Forelimb muscle (tissue), 1 donor: ENCODE data around the gene PCSK6. TPM values are rescaled to one million over a fixed set of nuclear protein-coding genes. Genes with fewer than 3 reads are reported as not detected.

Experiments
- DNase-seq: peaks from one replicate; pipeline ENCODE4 v3.0.0-alpha.2; 2013; ENCODE audit warnings: low read depth
- polyA plus RNA-seq: library from polyadenylated mRNA; unstranded; fragments of 120-200 nt; gene quantifications from one replicate; pipeline ENCODE4 v1.2.1, GENCODE V29; 2013; ENCODE audit not compliant: insufficient read length

PCSK6 gene
- polyA plus RNA-seq, 1 donor = 10.2 TPM

DNA sequence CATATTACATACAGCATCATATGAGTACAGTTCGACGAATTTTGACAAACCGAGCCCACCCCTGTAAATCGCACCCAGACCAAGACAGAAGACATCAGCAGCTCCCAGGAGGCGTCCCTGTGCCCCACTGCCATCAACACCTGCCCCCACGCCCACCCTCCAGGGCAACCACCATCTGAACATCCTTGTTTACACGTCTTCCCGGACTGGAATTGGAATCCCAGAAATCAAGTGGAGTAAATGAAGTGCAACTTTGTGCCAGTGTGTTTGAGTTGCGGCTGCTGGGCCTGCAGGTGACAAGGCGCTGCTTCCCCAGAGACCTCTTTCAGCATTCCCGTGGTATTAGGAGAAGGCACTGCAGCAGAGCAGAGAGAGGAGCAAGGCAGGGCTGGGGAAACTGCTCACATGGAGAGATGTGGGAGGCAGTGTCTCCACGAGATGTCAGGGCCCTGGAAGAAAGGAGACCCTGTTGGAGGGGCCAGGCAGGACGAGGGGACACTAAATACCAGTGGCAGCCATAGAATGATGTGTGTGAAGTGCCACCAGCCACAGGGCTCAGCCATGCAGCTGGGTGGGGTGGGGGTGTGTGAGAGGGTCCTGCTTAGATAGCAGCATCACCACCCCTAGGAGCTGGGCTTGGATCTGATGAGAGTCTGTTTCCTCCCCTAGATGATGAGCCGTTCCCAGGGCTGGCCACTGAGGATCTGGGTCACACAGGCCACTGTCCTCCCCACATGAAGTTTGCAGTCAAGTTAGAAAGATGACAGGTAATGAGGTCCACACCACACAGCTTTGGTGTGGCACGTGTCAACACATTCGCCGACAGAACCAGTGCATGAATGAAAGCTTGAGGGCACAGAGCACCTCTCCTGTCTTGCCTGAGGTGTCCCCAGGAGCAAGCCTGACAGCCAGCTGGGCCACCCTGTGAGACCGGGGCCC, 33.4 kb upstream of the PCSK6 start:
- no peak for DNase-seq

GRCh38 chr15:101522091-101522490, 32.6 kb upstream of the PCSK6 start:
- no peak for DNase-seq

DNA sequence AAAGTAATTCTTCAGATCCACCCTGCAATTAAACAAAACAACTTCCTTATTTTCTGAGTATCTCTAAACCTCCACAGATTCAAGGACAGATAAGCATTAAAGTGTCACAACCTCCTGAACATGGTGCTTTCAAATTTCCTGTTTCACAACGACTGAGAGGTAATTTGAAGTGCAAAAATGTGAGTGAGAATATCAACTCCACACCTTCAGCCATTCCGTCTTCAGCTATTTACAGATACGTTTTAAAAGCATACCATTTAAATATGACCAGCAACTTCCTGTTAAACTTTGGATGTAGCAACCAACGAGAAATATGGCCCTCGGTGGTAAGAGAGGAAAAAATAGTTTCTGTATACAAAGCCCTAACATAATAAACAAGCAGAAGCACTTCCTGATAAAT, 32.1 kb upstream of the PCSK6 start:
- no peak for DNase-seq

DNA sequence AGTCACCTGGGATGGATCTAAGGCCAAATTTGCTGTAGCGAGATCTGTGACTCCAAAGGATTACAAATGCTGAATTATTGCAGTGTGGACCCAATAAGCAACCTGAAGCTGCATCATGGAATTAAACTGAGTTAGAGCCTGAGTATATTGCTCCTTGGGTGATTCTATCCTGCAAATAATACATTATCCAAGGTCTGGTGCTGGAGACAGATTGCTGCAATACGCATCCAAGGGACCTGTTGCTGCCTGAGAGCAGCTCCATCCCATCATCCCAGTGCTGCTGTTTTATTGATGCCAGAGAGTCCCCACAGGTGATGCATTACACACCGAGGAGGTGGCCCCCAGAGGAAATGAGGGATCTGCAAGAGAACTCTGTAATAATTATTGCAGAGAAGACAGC, 31.6 kb upstream of the PCSK6 start:
- no peak for DNase-seq

DNA sequence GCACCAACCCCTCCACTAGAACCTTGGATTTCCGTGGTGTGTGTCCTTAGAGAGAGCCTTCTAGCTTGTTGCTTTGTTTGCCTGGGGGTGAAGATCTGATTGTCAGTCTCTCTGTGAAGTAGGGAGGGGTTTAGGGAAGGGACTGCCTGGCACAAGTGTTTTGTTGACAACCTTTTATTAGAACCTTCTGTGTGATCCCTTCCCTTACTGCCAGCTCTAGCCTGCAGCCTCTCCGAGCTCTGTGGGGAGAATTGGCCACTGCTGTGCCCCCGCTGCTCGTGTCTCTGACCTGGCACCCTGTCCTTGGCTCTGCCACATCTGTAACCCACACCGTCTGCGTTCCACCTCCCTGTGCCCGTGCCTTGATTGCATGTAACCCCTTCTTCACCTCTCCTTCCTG, 30.9 kb upstream of the PCSK6 start:
- no peak for DNase-seq

- DNase-seq = no peak
These were observed 28.0 kb upstream of the PCSK6 start for GRCh38 chr15:101517504-101517903.

GRCh38 chr15:101514318-101514717, 24.8 kb upstream of the PCSK6 start:
- DNase-seq = no peak

DNA sequence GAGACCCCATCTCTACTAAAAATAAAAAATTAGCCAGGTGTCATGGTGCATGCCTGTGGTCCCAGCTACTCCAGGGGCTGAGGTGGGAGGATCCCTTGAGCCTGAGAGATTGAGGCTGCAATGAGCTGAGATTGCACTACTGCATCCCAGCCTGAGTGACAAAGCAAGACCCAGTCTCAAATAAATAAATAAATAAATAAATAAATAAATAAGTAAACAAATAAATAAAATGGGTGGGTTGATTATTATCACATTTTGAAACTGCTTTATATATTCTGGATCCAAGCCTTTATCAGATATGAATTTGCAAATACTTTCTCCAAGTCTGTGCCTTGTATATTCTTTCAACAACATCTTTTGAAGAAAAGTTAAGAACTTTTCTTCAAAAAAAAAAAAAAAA, 22.2 kb upstream of the PCSK6 start:
- DNase-seq = no peak

DNA sequence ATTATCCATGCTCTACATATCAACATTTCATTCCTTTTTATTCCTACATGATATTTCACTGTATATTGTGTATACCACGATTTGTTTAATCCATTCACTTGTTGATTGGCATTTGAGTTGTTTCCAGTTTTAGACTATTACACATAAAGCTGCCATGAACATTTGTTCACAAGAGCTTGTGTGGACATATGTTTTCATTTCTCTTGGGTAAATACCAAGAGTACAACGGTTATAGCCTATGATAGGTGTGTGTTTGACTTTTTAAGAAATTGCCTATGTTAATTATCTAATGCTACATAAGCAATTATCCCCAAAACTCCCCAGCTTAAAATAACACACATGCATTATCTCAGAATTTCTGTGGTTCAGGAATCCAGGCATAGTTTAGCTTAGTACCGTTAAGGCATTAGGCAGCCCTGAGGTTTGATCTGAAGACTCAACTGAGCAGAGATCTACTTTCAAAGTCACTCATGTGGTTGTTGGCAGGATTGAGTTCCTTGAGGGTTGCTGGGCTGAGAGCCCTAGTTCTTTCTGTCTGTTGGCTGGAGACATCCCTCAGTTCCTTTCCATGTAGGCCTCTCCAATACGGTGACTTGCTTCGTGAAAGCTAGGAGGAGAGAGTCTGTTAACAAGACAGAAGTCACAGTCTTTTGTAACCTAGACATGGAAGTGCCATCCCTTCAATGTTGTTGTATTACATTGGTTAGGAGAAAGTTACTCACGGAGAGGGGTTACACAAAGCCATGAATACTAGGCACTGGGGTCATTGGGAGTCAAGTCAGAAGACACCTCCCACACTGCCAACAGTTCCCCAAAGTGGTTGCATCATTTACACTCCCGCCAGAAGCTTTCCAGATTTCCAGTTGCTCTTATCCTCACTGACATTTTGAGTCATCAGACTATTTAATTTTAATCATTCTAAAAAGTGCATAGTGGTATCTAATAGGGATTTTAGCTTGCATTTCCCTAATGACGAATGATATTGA, 21.0 kb upstream of the PCSK6 start:
- no peak for DNase-seq

DNA sequence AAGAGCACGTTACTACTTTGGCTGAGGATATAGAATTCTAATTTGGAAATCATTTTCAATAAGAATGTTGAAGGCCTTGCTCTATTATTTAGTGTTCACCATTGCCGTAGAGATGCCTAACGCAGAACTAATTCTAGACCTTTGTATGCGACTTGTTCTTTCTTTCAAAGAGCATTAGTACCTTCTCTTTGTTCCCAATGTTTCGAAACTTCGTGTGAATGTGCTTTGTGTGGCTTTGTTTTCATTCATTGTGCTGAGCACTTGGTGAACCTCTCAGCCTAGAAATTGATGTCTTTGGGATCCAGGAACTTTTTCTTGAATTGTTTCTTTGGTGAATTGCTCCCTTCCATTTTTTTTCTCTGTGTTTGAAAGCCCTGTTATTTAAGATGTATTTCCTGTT, 19.8 kb upstream of the PCSK6 start:
- DNase-seq = no peak

GRCh38 chr15:101506491-101506890, 17.0 kb upstream of the PCSK6 start:
- DNase-seq = no peak

- DNase-seq = no peak
These were observed 16.3 kb upstream of the PCSK6 start for GRCh38 chr15:101505610-101506337.

- no peak for DNase-seq
These were observed 15.5 kb upstream of the PCSK6 start for GRCh38 chr15:101504866-101505609.

- DNase-seq = no peak
These were observed 14.9 kb upstream of the PCSK6 start for GRCh38 chr15:101504373-101504772.

GRCh38 chr15:101503296-101503599, 13.7 kb upstream of the PCSK6 start:
- DNase-seq = no peak

- DNase-seq = no peak
These were observed 13.2 kb upstream of the PCSK6 start for GRCh38 chr15:101502572-101503295.

DNA sequence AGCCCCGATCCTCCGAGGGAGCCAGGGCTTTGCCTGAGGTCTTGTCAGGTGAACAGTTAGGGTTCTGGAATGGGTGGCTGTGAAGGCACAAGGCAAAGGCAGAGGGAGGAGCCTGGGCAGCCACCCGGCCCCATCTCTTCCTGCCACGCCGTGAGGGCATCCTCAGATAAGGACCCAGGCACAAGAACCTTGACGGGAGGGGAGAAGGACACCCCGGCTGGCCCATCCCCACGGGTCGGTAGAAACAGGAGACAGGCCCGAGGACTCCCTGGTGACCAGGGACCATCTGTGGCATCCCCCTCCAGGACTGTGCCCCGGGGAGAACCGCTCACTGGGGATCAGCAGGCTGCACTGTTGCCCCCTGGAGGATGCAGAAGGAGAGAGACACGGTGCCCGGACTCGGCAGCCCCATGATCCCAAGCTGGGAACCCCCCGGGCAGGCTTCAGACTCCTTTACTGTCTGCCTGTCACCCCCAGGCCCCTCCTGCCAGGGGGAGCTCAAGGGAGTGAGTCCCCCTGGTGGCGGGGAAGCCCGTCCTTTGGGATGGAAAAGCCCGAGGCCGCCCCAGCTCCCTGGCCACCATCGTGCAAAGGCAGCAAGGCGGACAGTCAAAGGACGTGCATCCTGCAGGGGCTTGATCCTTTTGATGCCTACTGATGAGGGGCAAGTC, 12.3 kb upstream of the PCSK6 start:
- DNase-seq = no peak

DNA sequence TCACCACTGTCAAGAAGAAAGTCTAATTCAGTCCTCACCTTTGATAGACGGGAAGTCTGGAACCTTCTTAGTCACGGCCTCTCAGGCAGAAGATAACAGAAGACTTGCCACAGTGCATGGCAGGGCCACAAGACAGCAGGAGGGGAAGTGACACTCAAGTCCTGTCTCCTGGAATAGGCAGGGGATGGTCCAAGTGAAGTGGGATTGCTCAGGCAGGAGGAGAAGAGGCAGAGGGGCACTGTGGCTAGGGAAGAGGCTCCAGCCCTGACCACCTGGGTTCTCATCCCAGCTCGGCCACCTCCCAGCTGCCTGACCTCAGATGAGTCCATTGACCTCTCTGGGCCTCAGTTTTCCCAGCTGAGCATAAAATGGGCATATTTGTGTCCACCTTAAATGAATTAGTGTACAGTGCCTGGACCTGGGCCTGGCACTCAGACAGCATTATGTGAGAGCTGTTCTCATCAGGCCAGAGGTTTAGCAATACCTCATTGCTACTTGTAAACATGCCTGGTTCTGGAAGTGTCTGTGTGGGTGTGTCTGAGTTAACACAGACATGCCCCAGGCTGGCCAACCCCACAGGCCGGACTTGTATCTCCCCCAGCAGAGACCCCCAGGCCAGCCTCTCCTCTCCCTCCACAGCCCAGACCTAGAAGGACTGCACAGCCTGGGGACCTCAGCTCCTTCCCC, 11.5 kb upstream of the PCSK6 start:
- no peak for DNase-seq
